WERI-Rb-1 (cell line): ENCODE data around the gene LDLRAD1.

Source experiments
- DNase-seq: peaks from one replicate; pipeline ENCODE4 v3.0.0-alpha.2; 2020
- H3K27ac ChIP-seq: fragments of 250-450 bp; sonication (Bioruptor Pico); 2 replicates; pipeline ENCODE4 v1.5.1; 2020; ENCODE audit warnings: mild to moderate bottlenecking, moderate library complexity
- H3K27me3 ChIP-seq: fragments of 250-450 bp; sonication (Bioruptor Pico); 2 replicates; pipeline ENCODE4 v1.5.1; 2021; ENCODE audit warnings: mild to moderate bottlenecking, low read depth, moderate library complexity; ENCODE audit not compliant: insufficient read depth, severe bottlenecking
- H3K36me3 ChIP-seq: fragments of 250-450 bp; sonication (Bioruptor Pico); 2 replicates; pipeline ENCODE4 v1.5.1; 2020; ENCODE audit warnings: mild to moderate bottlenecking, moderate library complexity
- H3K4me3 ChIP-seq: 2 replicates; pipeline ENCODE4 v1.5.1; 2011; ENCODE audit warnings: low read depth, mild to moderate bottlenecking, control low read depth, low read length
- H3K9me3 ChIP-seq: fragments of 250-450 bp; sonication (Bioruptor Pico); 2 replicates; pipeline ENCODE4 v1.5.1; 2021; ENCODE audit warnings: mild to moderate bottlenecking, moderate library complexity; ENCODE audit not compliant: severe bottlenecking
- CTCF ChIP-seq: IDR thresholded peaks from 2 replicates; pipeline ENCODE4 v1.5.1; 2011; ENCODE audit warnings: low read depth, mild to moderate bottlenecking, control low read depth, inconsistent platforms, low read length

The LDLRAD1 gene

GRCh38 chr1:54018635-54019034 is 649 bp upstream of the LDLRAD1 start:
- no peak for DNase-seq
- no peaks in the 10 kb centered on the region for H3K27me3 ChIP-seq
- H3K27ac ChIP-seq = no peak overlapping the region
- TF ChIP-seq CTCF = no peak
- no peaks in the 10 kb centered on the region for H3K36me3 ChIP-seq
- H3K4me3 ChIP-seq = no peak overlapping the region
- no peaks in the 10 kb centered on the region for H3K9me3 ChIP-seq

GRCh38 chr1:54016343-54017282 is 1.4 kb downstream of the LDLRAD1 start:
- no peak for TF ChIP-seq CTCF

GRCh38 chr1:54014009-54014629 is 3.9 kb downstream of the LDLRAD1 start:
- no peak for DNase-seq

More at GRCh38 chr1:54016343-54017282, 1.4 kb downstream of the LDLRAD1 start:
- Histone ChIP-seq H3K27me3 (no peaks in the 10 kb centered on the region), H3K9me3 (no peaks in the 10 kb centered on the region), H3K27ac (no peak overlapping the region), H3K4me3 (no peak overlapping the region), H3K36me3 (no peaks in the 10 kb centered on the region)
- DNase-seq = no peak

GRCh38 chr1:54013393-54014008 is 4.5 kb downstream of the LDLRAD1 start:
- Histone ChIP-seq H3K27me3 (no peaks in the 10 kb centered on the region), H3K36me3 (no peaks in the 10 kb centered on the region), H3K27ac (no peak overlapping the region), H3K9me3 (no peaks in the 10 kb centered on the region), H3K4me3 (no peak overlapping the region)
- no peak for TF ChIP-seq CTCF
- DNase-seq = no peak

More at GRCh38 chr1:54014009-54014629, 3.9 kb downstream of the LDLRAD1 start:
- no peak overlapping the region for H3K4me3 ChIP-seq
- no peak for TF ChIP-seq CTCF
- no peaks in the 10 kb centered on the region for H3K27me3 ChIP-seq
- H3K9me3 ChIP-seq = no peaks in the 10 kb centered on the region
- no peaks in the 10 kb centered on the region for H3K36me3 ChIP-seq
- H3K27ac ChIP-seq = no peak overlapping the region

- no peaks in the 10 kb centered on the region for H3K9me3 ChIP-seq
- DNase-seq = no peak
- H3K36me3 ChIP-seq = no peaks in the 10 kb centered on the region
- no peak for TF ChIP-seq CTCF
- H3K27me3 ChIP-seq = no peaks in the 10 kb centered on the region
- H3K4me3 ChIP-seq = no peak overlapping the region
- H3K27ac ChIP-seq = no peak overlapping the region
Measured at GRCh38 chr1:54012863-54013262, 5.1 kb downstream of the LDLRAD1 start.
